Muscle of back (tissue), 11 donors: ENCODE data around the gene TMEM97. TPM values are rescaled to one million over a fixed set of nuclear protein-coding genes. Genes with fewer than 3 reads are reported as not detected.
A peak's percentile ranks its signal among the peaks of the same experiment; 100 is the strongest.
"Not testable (repeated sequence)": the region's sequence is repeated elsewhere in the genome, so short reads cannot be mapped to it uniquely, and the experiment has no call there.

ENCODE experiments used
- DNase-seq, 3 donors: peaks; one replicate each; pipeline versions ENCODE4 v3.0.0 to v3.0.0-alpha.2; 2013
- polyA plus RNA-seq, 10 donors: library from polyadenylated mRNA; unstranded; fragments of 120-200 nt; gene quantifications; one replicate each; pipeline ENCODE4 v1.2.1, GENCODE V29; 2013; ENCODE audit not compliant: insufficient read length in 10 of 10

Gene TMEM97
- polyA plus RNA-seq, 10 donors = 15.2 to 34.8 (median 19.7) TPM

DNA sequence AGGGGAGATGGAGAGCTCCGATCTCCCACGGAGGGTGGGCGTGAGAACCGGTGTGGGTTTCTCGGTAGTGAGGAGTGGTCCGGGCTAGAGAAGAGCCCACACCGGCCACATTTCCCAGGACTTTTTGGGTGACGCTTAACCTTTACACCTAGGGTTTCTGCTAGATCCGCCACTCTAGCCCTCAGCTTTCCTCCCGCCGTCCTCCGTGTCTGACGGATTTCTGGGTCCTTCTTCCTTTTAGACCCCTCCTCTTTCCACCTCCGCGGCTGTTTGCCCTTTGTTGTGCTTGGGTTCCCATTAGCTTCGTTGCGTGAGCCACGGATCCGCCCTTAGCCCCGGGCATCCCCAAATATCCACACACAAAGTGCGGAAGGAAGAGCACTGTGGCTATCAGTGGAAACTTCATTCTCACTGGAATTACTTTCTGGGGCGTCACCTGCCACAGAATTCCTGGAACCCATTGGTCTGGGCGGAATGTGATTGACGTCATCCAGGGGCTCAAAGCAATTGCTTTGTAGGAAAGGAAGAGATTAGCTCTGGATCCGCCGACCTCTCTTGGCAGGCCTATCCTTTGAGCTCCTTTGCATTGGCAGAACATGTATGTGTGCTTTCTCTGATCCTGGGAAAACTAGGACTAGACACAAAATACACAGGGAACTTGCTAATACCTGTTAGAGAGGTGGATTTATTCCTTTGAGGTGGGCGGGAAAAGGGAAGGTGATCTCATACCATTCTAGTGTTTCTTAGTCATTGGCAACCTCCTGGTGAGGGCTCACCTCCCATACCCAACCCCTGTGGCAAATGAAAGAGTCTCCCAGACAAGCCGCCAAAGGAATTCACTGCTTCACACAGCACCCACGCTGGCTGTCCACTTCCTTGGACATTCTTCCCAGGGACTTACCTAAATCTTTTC, 17.2 kb downstream of the TMEM97 start:
- peak; percentile 69 to 82 (median 75) for DNase-seq

DNA sequence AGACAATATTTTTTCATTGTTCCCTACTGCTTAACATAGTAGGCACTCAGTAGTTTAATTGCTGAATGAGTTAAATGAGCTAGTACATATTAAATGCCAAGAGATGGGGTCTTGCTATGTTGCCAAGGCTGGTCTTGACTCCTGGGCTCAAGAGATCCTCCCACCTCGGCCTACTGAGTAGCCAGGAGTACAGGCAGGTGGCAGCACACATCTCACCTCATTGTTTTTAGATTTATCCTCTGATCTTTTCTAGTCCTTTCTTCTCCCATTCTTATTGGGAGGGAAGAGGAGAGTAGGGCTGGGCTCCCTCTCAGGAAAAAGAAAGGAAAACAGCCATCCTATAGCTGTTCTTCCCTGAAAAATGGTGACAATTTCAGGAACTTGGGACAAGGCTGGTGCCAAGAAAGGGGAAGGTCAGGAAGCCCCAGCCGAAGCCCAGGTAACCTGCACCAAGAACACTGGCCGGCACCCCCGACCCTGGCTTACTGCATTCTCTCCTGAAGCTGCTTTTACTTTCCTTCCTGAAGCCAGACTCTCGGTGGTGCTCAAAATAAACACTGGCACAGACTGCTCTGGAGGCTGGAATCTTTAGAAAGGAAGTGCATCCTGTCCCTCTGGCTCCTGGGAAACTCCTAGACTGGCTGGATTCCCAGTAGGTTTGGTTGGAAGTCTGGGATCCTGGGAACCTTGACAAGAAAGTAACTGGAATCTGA, 19.2 kb downstream of the TMEM97 start:
- DNase-seq = no peak

GRCh38 chr17:28338769-28339212, 19.8 kb downstream of the TMEM97 start:
- DNase-seq = not testable (repeated sequence)

DNA sequence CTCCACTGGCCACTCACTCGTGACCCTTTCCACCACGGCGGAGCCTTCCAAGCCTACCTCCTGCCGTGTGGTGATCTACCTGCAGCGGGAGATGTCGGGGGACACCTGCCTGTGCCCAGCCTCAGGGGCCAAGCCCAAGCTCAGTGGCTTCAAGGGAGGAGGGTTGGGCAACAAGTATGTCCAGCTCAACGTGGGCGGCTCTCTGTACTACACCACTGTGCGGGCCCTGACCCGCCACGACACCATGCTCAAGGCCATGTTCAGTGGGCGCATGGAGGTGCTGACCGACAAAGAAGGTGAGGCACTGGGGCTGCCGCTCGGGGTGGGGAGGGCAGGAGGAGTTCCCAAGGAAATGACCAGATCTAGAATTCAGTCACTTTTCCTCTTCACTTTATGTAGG, 20.4 kb downstream of the TMEM97 start:
- DNase-seq = no peak

DNA sequence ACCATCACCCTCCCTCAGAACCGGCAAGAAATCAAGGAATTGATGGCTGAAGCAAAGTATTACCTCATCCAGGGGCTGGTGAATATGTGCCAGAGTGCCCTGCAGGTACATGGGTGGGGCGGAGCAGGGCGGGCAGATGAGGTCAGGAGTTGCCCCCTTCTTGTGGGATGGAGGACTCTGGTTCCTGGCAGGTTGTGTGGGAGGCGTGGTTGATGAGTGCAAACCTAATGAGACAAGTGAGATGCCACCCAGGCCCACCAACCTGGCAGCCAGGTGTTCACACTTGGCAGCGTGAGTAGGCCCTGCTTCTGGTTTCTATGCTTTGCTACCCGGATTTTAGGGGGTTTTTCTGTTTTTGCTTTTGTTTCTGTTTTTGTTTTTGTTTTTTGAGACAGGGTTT, 21.4 kb downstream of the TMEM97 start:
- DNase-seq = no peak

DNA sequence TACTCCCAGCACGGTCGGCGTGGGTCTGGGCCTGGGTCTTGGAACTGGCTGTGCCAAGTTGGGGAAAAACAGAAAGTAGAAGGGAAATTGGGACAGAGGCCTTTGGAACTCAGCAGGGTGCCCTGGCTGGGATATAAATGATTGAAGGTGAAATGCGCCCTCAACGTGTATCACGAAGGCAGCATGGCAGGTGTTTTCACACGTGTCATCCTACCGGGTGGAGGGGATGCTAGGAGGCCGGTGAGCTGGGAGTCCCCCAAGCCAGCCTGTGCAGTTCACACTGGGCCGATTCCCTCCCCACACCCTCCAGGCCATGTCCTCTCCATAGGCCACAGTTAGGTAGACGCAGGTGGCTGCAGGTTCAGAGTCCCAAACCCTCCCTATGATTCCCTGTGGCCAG, 22.5 kb downstream of the TMEM97 start:
- no peak for DNase-seq

DNA sequence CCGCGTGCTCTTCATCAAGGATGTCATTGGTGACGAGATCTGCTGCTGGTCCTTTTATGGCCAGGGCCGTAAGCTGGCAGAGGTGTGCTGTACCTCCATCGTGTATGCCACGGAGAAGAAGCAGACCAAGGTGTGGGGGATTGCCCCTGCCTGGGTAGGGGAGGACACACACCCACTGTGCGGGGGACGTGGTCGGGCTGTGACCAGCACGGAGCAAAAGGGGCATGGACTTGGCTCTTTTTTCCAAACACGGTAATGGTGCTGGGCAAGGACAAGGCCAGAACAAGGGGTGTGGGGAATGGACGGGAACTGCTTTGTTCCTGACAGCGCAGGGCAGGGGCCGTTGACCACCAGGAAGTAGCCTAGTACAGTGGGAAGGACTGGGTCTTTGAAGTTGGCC, 23.3 kb downstream of the TMEM97 start:
- DNase-seq = no peak

GRCh38 chr17:28343491-28343932, 24.5 kb downstream of the TMEM97 start:
- no peak for DNase-seq

GRCh38 chr17:28344011-28344410, 25.0 kb downstream of the TMEM97 start:
- no peak for DNase-seq

GRCh38 chr17:28344435-28344901, 25.5 kb downstream of the TMEM97 start:
- no peak for DNase-seq

DNA sequence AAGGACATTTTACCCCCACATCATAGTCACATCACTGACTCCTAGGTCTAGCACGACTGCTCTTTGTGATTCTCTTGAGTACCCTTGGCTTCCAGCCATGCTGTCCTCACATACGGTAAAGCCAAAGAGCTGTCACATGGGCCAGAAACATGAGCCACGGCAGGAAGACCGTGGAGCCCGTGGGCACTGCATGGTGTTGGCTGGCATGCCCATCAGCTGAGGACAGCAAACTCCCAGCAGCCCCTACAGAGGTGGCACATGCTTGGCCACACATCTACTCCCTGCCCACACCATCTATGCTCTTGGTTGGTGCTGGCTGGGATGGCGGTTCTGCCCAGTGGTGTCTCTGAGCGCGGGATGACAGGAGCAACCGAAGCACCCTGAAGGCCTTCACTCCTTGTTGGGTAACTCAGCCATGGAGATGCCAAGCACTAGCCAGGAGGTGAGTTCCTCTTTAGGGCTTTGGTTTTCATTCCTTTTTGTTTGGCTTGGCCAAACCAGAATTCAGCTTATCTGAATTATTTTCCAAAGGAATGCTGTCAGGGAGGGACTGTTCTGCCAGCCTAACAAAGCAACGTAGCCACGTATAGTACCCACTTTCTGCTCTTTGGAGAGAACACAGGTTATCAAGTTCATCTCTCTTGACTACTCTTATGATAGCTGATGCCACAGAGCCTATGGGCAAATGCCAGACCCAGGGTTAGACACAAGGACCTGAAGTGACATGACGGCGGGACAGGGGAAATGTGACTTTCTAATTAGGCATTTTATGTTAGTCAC, 26.6 kb downstream of the TMEM97 start:
- no peak for DNase-seq

GRCh38 chr17:28346199-28346580, 27.2 kb downstream of the TMEM97 start:
- no peak for DNase-seq

DNA sequence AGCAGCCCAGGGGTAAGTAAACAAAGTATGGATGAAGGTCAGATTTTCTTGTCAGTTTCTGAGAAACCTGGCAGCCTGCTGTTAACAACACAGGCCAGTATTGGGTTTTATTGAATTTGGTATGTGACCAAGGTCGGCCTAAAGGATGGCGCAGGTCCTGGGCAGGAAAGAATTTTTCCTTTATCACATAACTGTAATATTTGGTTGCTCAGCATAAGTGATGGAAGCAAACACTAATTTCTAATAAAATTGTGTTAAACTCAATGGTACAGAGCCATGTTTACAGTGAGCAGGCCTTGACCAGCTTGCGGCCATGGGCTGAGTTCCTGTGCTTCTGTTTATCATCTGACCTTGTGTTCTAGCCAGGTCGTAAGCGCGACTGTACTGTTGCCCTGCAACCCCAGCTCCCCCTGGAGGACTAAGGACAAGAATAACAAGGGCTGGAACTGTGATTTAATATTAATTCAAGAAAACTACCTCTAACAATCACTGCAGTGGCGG, 27.8 kb downstream of the TMEM97 start:
- no peak for DNase-seq

GRCh38 chr17:28347261-28347891, 28.4 kb downstream of the TMEM97 start:
- DNase-seq = peak in 1 of 3 donors; percentile 59

- DNase-seq = no peak
These were observed 30.0 kb downstream of the TMEM97 start for GRCh38 chr17:28348979-28349378.

DNA sequence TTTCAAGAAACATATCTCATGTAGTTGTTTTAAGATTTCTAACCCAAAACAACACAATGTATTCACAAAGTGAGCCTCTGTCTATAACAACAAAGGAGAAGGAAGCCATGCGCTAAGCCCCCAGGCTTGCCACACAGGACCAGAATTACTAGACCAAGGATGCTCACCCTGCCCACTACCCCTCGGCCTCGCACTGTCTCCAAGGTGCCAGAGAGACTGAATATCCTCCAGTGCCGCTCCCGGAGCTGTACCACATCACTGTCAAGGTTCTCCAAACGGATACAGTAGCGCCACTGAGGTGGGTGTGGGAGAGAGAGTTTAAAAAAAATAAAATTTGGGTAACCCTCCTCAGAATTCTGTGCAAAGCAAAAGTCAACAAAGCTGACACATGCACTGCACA, 31.3 kb downstream of the TMEM97 start:
- DNase-seq = no peak

DNA sequence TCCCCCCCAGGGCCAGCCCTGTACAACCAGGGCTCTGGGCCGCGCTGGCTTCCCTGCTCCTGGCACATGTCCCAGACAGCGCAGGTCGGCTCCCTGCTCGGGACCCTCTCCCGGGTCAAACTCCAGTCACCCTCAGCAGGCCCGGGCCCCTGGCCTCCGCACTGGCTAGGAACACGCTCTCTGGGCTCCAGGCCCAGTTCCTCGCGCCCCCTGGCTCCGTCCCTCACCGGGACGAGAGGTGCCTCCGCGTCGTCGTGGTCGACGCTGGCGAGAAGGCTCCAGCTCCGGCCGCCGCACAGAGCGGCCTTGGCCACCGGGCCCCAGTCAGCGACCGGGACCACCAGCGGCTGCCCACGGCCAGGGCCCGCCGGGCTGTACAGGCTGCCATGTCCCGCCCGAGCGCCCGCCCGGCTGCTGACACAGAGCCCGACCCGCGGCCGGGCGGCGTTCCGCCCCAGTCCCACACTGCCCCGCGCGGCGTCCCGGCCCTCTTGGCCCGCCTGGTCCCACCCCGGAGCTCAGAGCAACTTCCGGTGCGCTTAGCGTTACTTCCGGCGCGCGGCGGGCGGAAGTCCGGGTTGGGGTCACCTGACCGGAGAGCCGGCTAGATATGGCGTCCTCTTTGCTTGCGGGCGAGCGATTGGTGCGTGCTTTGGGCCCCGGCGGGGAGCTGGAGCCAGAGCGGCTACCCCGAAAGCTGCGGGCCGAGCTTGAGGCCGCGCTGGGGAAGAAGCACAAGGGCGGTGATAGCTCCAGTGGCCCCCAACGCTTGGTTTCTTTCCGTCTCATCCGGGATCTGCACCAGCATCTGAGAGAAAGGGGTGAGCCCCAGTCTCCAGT, 38.3 kb downstream of the TMEM97 start, which contains the start of gene POLDIP2:
Gene POLDIP2 (minus strand): TSS at position 467 of the 840 bp plus-strand sequence. CDS start 79 bp downstream, at position 388.
- peak; percentile 95 to 98 (median 97) for DNase-seq

DNA sequence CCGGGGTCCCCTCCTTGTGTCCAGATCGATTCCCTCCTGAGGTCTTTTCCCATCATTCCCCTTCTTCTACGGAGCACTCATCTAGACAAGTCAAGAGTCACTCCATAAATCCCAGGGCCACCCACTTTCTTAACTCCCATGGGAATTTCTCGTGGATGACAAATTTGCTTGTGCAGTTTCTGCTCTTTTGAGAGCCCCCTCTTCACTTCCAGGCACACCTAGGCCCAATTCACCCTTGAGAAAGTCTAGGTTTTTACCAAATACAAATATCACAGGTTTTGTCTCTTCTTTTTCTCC, 38.8 kb downstream of the TMEM97 start:
- DNase-seq = no peak

GRCh38 chr17:28363186-28363585, 44.2 kb downstream of the TMEM97 start:
- no peak for DNase-seq
